Chondrocyte (in vitro differentiated cells): Measurements from ENCODE around the gene PPP1R14B. TPM values are rescaled to one million over a fixed set of nuclear protein-coding genes. Genes with fewer than 3 reads are reported as not detected.

ENCODE experiments used
- DNase-seq: peaks from one replicate; pipeline ENCODE4 v3.0.0; 2021; ENCODE audit warnings: mixed read lengths, low spot score
- H3K27ac Mint-ChIP-seq: one replicate; pipeline ENCODE4 v1.8.0; 2021; ENCODE audit warnings: mild to moderate bottlenecking, moderate library complexity, mixed read lengths; ENCODE audit not compliant: unreplicated experiment
- H3K27me3 Mint-ChIP-seq: 2 replicates; pipeline ENCODE4 v1.8.0; 2021; ENCODE audit warnings: low read depth, mixed read lengths
- H3K36me3 Mint-ChIP-seq: 2 replicates; pipeline ENCODE4 v1.8.0; 2021; ENCODE audit warnings: low read depth, mixed read lengths
- H3K4me1 Mint-ChIP-seq: 2 replicates; pipeline ENCODE4 v1.8.0; 2021; ENCODE audit warnings: low read depth, mild to moderate bottlenecking, mixed read lengths
- H3K4me3 Mint-ChIP-seq: one replicate; pipeline ENCODE4 v1.8.0; 2021; ENCODE audit warnings: mild to moderate bottlenecking, moderate library complexity, mixed read lengths; ENCODE audit not compliant: unreplicated experiment
- H3K9me3 Mint-ChIP-seq: 2 replicates; pipeline ENCODE4 v1.8.0; 2021; ENCODE audit warnings: low read depth, mixed read lengths
- CTCF ChIP-seq: fragments of 200-600 bp; sonication (generic); IDR thresholded peaks from 2 replicates; pipeline ENCODE4 v1.5.0; 2021; ENCODE audit warnings: antibody characterized with exemption, mild to moderate bottlenecking, moderate library complexity
- total RNA-seq: library from RNA; stranded (reverse); gene quantifications from 3 replicates; pipeline ENCODE4 v1.2.1, GENCODE V29; 2021

Gene PPP1R14B
- total RNA-seq, 1 donor from 2014 or later = 322 TPM

GRCh38 chr11:64268893-64269539, 22.3 kb upstream of the PPP1R14B start:
- peak overlapping the region; percentile 99 for H3K27ac Mint-ChIP-seq
- peaks cover 6% of the 10 kb centered on the region for H3K36me3 Mint-ChIP-seq
- no peaks in the 10 kb centered on the region for H3K9me3 Mint-ChIP-seq
- no peak for TF ChIP-seq CTCF
- no peaks in the 10 kb centered on the region for H3K27me3 Mint-ChIP-seq
- peaks cover 25% of the 10 kb centered on the region for H3K4me1 Mint-ChIP-seq
- DNase-seq = no peak
- peak overlapping the region; percentile 91 for H3K4me3 Mint-ChIP-seq

- no peak for TF ChIP-seq CTCF
- H3K4me1 Mint-ChIP-seq = peaks cover 26% of the 10 kb centered on the region
- H3K36me3 Mint-ChIP-seq = peaks cover 8% of the 10 kb centered on the region
- no peak for DNase-seq
- no peaks in the 10 kb centered on the region for H3K27me3 Mint-ChIP-seq
- peak overlapping the region; percentile 99 for H3K27ac Mint-ChIP-seq
- peak overlapping the region; percentile 91 for H3K4me3 Mint-ChIP-seq
- H3K9me3 Mint-ChIP-seq = no peaks in the 10 kb centered on the region
Measured at GRCh38 chr11:64268025-64268892, 21.5 kb upstream of the PPP1R14B start.

- TF ChIP-seq CTCF = no peak
- peaks cover 29% of the 10 kb centered on the region for H3K4me1 Mint-ChIP-seq
- peak overlapping the region; percentile 99 for H3K27ac Mint-ChIP-seq
- no peaks in the 10 kb centered on the region for H3K9me3 Mint-ChIP-seq
- H3K36me3 Mint-ChIP-seq = peaks cover 14% of the 10 kb centered on the region
- DNase-seq = no peak
- no peak overlapping the region for H3K4me3 Mint-ChIP-seq
- H3K27me3 Mint-ChIP-seq = no peaks in the 10 kb centered on the region
Measured at GRCh38 chr11:64267207-64267945, 20.6 kb upstream of the PPP1R14B start.

- Mint-ChIP-seq H3K4me1 (peaks cover 21% of the 10 kb centered on the region), H3K4me3 (no peak overlapping the region)
- no peak for DNase-seq
Measured at GRCh38 chr11:64266339-64266738, 19.6 kb upstream of the PPP1R14B start.

More at GRCh38 chr11:64266339-64266738, 19.6 kb upstream of the PPP1R14B start:
- peaks cover 17% of the 10 kb centered on the region for H3K36me3 Mint-ChIP-seq
- H3K9me3 Mint-ChIP-seq = no peaks in the 10 kb centered on the region
- H3K27ac Mint-ChIP-seq = no peak overlapping the region
- no peaks in the 10 kb centered on the region for H3K27me3 Mint-ChIP-seq
- TF ChIP-seq CTCF = no peak
